GM18505 (cell line): ENCODE results near the gene ABCA4.
"Not testable (repeated sequence)": the region's sequence is repeated elsewhere in the genome, so short reads cannot be mapped to it uniquely, and the experiment has no call there.

Experiments
- ATAC-seq: cut with Tn5 transposase; IDR thresholded peaks from one replicate; pipeline ENCODE4 v1.9.1; 2021; ENCODE audit not compliant: unreplicated experiment
- POLR2A ChIP-seq: IDR thresholded peaks from 4 replicates; pipeline ENCODE4 v1.6.1; 2011; ENCODE audit warnings: borderline replicate concordance; ENCODE audit not compliant: insufficient read depth, insufficient read length; ENCODE audit errors: extremely low read depth

ABCA4 gene

DNA sequence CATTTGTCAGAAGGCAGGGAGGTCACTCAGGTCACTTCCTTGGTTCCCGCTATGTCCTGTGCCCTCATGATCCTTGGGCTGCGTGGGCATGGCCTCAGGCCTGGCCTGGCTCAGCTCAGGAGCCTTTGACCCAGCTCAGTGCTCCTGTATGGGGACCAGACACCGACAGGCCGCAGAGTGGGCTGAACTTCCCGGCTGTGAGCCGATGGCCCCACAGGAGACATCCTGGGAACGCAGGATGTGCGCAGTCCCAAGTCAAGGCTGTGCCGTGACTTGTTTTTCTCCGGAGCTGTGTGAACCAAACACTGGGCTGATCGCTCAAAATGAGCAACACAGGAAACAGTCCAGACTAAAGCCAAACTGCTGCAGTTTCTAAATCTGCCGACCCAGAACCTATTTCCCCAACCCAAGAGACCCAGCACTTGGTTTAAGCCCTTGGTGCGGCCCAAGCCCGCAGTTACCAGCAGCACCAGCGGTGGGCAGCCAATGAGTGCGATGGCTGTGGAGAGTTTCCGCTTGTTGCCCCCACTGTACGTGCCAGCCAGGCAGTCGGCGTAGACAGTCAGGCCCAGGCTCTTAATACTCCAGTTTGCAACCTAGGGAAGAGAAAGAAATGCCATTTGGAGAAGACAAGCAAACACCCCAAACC lies 119.4 kb downstream of the ABCA4 start:
- no peak for ATAC-seq
- no peak for TF ChIP-seq POLR2A

- ATAC-seq: no peak
- TF ChIP-seq POLR2A: no peak
Measured at GRCh38 chr1:94000510-94001282, 120.3 kb downstream of the ABCA4 start.

GRCh38 chr1:93999840-94000415 lies 121.0 kb downstream of the ABCA4 start:
- TF ChIP-seq POLR2A: no peak
- ATAC-seq: no peak

DNA sequence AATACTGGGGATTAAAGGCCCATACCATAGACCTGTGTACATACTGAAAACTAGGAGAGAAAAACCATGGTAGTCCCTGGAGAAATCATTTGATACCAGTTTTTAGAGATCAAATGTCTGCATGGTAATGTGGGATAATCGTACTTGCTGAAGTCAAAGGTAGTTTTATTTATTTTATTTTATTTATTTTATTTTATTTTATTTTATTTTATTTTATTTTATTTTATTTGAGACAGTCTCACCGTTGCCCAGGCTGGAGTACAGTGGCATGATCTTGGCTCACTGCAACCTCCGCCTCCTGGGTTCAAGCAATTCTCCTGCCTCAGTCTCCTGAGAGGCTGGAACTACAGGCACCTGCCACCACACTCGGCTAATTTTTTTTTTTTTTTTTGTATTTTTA lies 122.4 kb downstream of the ABCA4 start:
- ATAC-seq: not testable (repeated sequence)

- ATAC-seq: no peak
- TF ChIP-seq POLR2A: no peak
Measured at GRCh38 chr1:93997756-93998155, 123.2 kb downstream of the ABCA4 start.

GRCh38 chr1:93995837-93996536 lies 125.0 kb downstream of the ABCA4 start:
- no peak for TF ChIP-seq POLR2A
- no peak for ATAC-seq

DNA sequence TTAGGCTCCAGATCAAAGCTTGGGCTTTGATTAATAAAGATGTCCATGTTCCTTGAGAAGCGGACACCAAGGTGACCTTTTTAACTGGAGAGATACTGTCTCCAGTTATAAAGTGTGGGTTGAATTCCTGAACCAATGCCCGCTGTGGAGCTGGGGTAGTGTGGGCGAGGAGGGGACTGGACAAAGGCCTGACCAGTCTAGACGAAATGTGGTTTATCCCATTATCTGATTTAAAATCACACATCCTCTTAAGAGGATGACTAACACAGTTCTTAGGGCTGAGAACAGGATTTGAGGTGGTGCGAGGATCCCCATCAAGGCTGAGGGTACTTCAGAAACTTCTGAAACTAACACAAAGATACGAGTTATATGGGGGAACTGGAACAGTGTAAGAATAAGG lies 127.2 kb downstream of the ABCA4 start:
- no peak for ATAC-seq
- no peak for TF ChIP-seq POLR2A

- no peak for ATAC-seq
- no peak for TF ChIP-seq POLR2A
Measured at GRCh38 chr1:93992954-93993353, 128.0 kb downstream of the ABCA4 start.

DNA sequence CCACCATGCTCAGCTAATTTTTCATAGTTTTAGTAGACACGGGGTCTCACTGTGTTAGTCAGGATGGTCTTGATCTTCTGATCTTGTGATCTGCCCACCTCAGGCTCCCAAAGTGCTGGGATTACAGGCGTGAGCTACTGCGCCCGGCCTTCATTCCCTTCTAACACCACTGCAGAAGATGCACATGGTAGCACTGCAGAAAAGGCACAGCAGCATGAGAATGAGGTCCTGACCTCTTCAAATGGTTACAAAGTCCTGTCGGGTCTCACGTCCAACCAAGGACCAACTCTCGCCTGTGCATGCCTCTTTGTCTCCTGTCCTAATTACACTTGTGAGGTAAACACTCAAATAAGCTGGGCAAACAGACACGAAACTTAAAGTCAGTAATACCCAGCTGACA lies 128.8 kb downstream of the ABCA4 start:
- no peak for TF ChIP-seq POLR2A
- ATAC-seq: no peak

DNA sequence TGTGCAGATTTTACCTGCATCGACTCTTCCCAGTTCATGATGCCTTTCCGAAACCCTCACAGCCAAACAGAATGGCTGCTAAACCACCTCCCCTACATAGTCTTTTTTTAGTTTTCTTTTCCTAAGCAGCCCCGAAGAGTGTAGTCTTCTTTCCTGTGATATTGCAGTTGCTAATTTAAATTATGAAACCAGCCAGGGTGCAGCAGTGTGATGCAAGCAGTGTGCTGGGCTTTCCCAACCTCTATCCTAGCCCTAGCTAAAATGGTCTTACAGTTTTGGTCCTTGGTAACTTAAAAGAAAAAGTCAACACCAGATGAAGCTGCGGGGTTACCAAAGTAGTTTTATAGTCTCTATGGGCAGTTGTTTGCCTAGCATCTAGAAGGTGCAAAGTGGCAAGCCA lies 129.7 kb downstream of the ABCA4 start:
- no peak for ATAC-seq
- TF ChIP-seq POLR2A: no peak

GRCh38 chr1:93990477-93990876 lies 130.5 kb downstream of the ABCA4 start:
- not testable (repeated sequence) for ATAC-seq

GRCh38 chr1:93990010-93990409 lies 130.9 kb downstream of the ABCA4 start:
- TF ChIP-seq POLR2A: no peak

DNA sequence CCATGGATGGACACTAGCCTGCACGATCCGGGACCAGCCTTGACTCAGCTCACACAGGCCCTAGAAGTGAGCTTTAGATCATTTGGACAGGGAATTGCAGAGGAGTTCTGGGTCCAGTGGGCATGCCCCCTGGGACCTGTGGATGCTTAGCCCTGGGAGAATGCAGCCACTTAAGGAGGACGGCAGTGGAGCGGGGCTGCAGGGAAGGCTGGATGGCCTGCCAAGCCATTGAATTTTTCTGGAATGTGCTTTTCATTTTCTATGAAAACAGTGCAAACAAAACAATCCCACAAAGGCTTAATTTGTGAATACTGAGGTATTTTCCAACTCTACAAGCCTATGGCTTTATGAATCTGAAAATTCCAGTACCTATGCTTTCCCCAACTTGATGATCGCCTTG lies 131.3 kb downstream of the ABCA4 start:
- no peak for TF ChIP-seq POLR2A
- no peak for ATAC-seq

More at GRCh38 chr1:93990010-93990409, 130.9 kb downstream of the ABCA4 start:
- ATAC-seq: no peak
